ENCODE results near the gene SLC44A4. TPM values are rescaled to one million over a fixed set of nuclear protein-coding genes. Genes with fewer than 3 reads are reported as not detected.

The SLC44A4 gene
- total and polyA plus RNA-seq, 9 of the 15 experiments (the other 6 are each of a cell fraction or from before 2014, with no cell fraction given): 7.9 to 18.6 (median 11.2) TPM

DNA sequence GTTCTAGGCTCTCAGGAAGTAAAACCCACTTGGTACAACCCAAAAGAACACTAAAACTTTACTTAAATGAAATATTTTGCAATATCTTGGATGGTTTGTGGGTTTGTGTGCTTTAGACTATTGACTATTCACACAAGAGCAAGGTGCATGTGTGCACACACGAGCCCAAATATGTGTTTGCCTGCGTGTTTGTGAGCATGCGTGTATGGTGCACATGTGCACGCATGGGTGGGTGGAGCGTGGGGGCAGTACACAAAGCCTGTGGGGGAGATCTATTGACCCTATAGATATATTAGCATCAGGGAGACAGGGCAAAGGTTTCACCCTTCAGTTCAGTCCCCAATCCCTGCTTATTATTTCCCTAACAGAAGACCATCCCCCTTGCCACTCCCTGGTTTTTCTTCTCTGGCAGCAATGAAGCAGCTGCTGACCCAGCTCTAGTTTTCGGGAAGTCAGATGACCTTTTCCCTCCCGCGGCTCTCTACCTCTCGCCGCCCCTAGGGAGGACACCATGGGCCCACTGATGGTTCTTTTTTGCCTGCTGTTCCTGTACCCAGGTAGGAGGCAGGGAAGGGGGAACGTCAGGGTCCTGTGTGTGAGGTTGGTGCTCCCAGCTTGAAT lies 48.6 kb upstream of the SLC44A4 start, which contains the start of gene C2:
Gene C2, plus strand, starts transcription at position 476 of the 621 bp plus-strand sequence. Its CDS starts 36 bp downstream, at position 512.
- Histone ChIP-seq H3K9me1 (ENCODE audit: control insufficient read depth, insufficient read depth, low read length) (no peaks in the 10 kb centered on the region), H3K9ac (ENCODE audit: insufficient read depth in 1 of 2, low read depth in 2 of 2, low read length in 2 of 2) (peak within 1 kb of the TSS in 1 of 2 experiments; percentile 72; a peak in 2 of 4 replicates), H3K27me3 (ENCODE audit: control insufficient read depth in 2 of 2, insufficient read depth in 2 of 2, low read length in 2 of 2) (no peaks in the 10 kb centered on the region), H3K4me2 (ENCODE audit: insufficient read depth, low read length) (peak within 1 kb of the TSS; percentile 35; the same call in 1 of the 2 replicates), H2AFZ (ENCODE audit: low read depth, low read length) (peak within 1 kb of the TSS; percentile 88), H3K4me3 (no peak within 1 kb of the TSS), H3K36me3 (ENCODE audit: control insufficient read depth, insufficient read depth, low read length) (no peaks in the 10 kb centered on the region), H4K20me1 (replicated peaks; ENCODE audit: control insufficient read depth, insufficient read depth, low read length) (no peaks in the 10 kb centered on the region), H3K79me2 (ENCODE audit: control insufficient read depth, insufficient read depth, low read length) (no peaks in the 10 kb centered on the region), H3K27ac (ENCODE audit: extremely low read depth, low read depth, low read length) (no peak within 1 kb of the TSS; the same call in 2 of the 3 replicates), H3K4me1 (replicated peaks in 1 of 2; ENCODE audit: control insufficient read depth in 2 of 2, insufficient read depth in 2 of 2, low read length in 2 of 2) (peaks cover 6% of the 10 kb centered on the region in 2 experiments; a peak in 4 of 5 replicates), H3K9me3 (replicated peaks; ENCODE audit: control insufficient read depth, insufficient read depth, low read depth, low read length) (peaks cover 7% of the 10 kb centered on the region)
- DNase-seq (ENCODE audit: extremely low read depth in 1 of 4, low spot score in 3 of 4) (no peak), ATAC-seq (peak; percentile 51), FAIRE-seq (no peak)
- ChIA-PET POLR2A (interaction anchor here (0.6 to 0.9 kb wide), 3 partner anchors 24 to 268 kb away, joined by 3 read pairs; no protein-coding TSS in a partner anchor), CTCF (ENCODE audit: low intra/inter-chr PET ratio) (no interaction called here)
- intact Hi-C loops (cut with micrococcal nuclease): no loop called here
- WGBS (ENCODE audit: insufficient coverage, low coverage, missing lambda C conversion rate): 40% methylated on average over 11 of the region's 11 CpGs
- in situ Hi-C loops (cut with MboI): no loop called here
- TF ChIP-seq, protein P1, sequence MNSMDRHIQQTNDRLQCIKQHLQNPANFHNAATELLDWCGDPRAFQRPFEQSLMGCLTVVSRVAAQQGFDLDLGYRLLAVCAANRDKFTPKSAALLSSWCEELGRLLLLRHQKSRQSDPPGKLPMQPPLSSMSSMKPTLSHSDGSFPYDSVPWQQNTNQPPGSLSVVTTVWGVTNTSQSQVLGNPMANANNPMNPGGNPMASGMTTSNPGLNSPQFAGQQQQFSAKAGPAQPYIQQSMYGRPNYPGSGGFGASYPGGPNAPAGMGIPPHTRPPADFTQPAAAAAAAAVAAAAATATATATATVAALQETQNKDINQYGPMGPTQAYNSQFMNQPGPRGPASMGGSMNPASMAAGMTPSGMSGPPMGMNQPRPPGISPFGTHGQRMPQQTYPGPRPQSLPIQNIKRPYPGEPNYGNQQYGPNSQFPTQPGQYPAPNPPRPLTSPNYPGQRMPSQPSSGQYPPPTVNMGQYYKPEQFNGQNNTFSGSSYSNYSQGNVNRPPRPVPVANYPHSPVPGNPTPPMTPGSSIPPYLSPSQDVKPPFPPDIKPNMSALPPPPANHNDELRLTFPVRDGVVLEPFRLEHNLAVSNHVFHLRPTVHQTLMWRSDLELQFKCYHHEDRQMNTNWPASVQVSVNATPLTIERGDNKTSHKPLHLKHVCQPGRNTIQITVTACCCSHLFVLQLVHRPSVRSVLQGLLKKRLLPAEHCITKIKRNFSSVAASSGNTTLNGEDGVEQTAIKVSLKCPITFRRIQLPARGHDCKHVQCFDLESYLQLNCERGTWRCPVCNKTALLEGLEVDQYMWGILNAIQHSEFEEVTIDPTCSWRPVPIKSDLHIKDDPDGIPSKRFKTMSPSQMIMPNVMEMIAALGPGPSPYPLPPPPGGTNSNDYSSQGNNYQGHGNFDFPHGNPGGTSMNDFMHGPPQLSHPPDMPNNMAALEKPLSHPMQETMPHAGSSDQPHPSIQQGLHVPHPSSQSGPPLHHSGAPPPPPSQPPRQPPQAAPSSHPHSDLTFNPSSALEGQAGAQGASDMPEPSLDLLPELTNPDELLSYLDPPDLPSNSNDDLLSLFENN (IDR thresholded peaks at IDR 0.05; ENCODE audit: low read depth in 2 of 2, low read length in 2 of 2): no peak
- no peak for TF ChIP-seq PYGO2 (tag; IDR thresholded peaks at IDR 0.05)
- no peak for TF ChIP-seq NR2C1 (IDR thresholded peaks at IDR 0.05)
- peak; percentile 39; the same call in 1 of the 2 replicates for TF ChIP-seq NR2C1 (tag; IDR thresholded peaks at IDR 0.05)
- TF ChIP-seq SMAD1 (IDR thresholded peaks at IDR 0.05; ENCODE audit: low read depth, low read length, partially characterized antibody): no peak
- no peak for TF ChIP-seq BHLHE40 (IDR thresholded peaks at IDR 0.05; ENCODE audit: low read length)
- no peak for TF ChIP-seq KDM4B (IDR thresholded peaks at IDR 0.05; ENCODE audit: borderline replicate concordance in 2 of 2, low read depth in 1 of 2)
- no peak for TF ChIP-seq HDAC8 (tag; IDR thresholded peaks at IDR 0.05)
- BruUV-seq (replicated peaks): no TSS peak
